KOPT-K1 (cell line): ENCODE measurements around the gene RPS6KA4.
"Not testable (repeated sequence)": the region's sequence is repeated elsewhere in the genome, so short reads cannot be mapped to it uniquely, and the experiment has no call there.

Source experiments
- H3K27ac ChIP-seq: fragments of 200-600 bp; sonication (generic); 2 replicates; pipeline ENCODE4 v1.5.1; 2016; ENCODE audit warnings: antibody characterized with exemption, mild to moderate bottlenecking, low read depth, low read length; ENCODE audit not compliant: poor library complexity, severe bottlenecking
- H3K36me3 ChIP-seq: fragments of 200-600 bp; sonication (generic); 2 replicates; pipeline ENCODE4 v1.5.1; 2017; ENCODE audit warnings: antibody characterized with exemption, mild to moderate bottlenecking, low read length, moderate library complexity; ENCODE audit not compliant: insufficient read depth
- H3K9me3 ChIP-seq: fragments of 200-600 bp; sonication (generic); 2 replicates; pipeline ENCODE4 v1.5.1; 2017; ENCODE audit warnings: antibody characterized with exemption, low read length, mild to moderate bottlenecking; ENCODE audit not compliant: insufficient read depth, poor library complexity, severe bottlenecking

Gene RPS6KA4

DNA sequence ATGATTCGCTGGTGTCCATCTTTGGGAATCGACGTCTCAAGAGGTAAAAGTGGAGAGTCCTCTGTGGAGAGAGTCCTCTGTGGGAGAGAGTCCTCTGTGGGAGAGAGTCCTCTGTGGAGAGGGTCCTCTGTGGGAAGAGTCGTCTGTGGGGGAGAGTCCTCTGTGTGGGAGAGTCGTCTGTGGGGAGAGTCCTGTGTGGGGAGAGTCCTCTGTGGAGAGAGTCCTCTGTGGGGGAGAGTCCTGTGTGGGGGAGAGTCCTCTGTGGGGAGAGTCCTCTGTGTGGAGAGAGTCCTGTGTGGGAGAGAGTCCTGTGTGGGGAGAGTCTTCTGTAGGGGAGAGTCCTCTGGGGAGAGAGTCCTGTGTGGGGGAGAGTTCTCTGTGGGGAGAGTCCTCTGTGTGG, 37.9 kb upstream of the RPS6KA4 start:
- Histone ChIP-seq H3K36me3 (peaks cover 23% of the 10 kb centered on the region; the same call in 1 of the 2 replicates), H3K27ac (peak overlapping the region; percentile 21), H3K9me3 (no peaks in the 10 kb centered on the region)

DNA sequence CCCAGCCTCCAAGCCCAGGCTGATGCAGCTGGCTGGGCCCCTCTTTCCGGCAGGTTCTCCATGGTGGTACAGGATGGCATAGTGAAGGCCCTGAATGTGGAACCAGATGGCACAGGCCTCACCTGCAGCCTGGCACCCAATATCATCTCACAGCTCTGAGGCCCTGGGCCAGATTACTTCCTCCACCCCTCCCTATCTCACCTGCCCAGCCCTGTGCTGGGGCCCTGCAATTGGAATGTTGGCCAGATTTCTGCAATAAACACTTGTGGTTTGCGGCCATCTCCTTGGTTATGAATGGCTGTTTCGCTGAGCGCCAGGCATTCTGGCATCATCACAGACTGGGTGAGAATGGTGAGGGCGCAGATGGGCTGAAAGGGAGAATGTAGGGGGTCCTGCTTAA, 37.4 kb upstream of the RPS6KA4 start:
- Histone ChIP-seq H3K36me3 (peaks cover 20% of the 10 kb centered on the region; the same call in 1 of the 2 replicates), H3K27ac (peak overlapping the region; percentile 21), H3K9me3 (no peaks in the 10 kb centered on the region)

DNA sequence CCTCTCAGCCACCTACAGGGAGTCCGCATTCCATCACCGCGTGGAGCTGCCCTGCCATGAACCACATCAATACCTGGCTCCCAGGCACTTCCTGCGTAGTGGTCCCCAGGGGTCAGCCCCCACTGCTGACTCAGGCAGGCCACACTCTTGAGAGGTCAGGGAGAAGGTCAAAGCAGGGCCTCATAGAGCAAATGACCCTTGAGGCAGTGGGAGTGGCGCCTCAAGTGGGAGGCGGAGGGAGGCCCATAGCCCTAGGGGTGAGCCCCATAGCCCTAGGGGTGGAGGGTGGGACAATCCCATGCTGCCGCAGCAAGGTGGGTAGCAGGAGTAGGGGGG, 36.1 kb upstream of the RPS6KA4 start:
- H3K27ac ChIP-seq: peak overlapping the region; percentile 79
- H3K36me3 ChIP-seq: peaks cover 20% of the 10 kb centered on the region; the same call in 1 of the 2 replicates
- H3K9me3 ChIP-seq: no peaks in the 10 kb centered on the region

DNA sequence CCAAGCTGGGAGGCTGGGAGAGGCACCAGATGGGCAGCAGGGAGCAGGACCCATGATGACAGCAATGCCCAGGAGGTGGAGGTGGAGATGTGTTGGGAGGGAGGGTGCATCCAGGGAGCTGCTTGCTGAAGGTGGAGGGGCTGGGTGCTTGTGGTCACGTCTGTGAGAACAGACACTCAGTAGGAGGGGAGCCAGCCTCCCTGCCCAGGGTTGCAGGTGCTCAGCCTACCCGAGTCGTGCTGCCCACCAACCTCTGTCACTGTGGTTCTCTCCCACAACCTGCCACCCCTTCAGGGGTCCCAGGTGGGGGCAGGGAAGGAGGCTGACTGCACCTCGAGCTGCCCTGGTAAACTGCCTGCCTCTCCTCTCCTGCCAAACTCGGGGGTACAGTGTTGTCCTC, 35.6 kb upstream of the RPS6KA4 start:
- H3K9me3 ChIP-seq: no peaks in the 10 kb centered on the region

DNA sequence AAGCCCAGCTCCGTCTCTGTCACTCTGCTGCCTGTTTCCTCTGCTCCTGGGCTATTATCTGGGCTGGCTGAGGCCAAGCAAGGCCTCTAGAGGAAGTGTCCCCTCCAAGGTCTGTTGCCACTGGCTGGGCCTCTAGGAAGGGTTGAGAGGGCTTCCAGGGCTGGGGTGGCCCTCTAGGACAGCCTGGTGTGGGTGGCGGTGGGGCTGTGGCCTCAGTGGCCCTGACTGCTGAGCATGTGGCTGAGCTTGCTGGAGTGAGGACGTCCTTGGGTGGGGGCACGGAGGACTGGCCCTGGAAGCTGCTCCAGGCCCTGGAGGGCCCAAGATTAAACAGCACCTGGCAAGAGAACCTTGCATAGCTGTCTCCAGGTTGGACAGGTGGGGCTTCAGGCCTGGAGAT, 35.0 kb upstream of the RPS6KA4 start:
- H3K9me3 ChIP-seq: not testable (repeated sequence)
- H3K27ac ChIP-seq: peak overlapping the region; percentile 79

More for the DNA sequence above, 35.6 kb upstream of the RPS6KA4 start:
- Histone ChIP-seq H3K27ac (peak overlapping the region; percentile 79), H3K36me3 (peaks cover 20% of the 10 kb centered on the region; the same call in 1 of the 2 replicates)

DNA sequence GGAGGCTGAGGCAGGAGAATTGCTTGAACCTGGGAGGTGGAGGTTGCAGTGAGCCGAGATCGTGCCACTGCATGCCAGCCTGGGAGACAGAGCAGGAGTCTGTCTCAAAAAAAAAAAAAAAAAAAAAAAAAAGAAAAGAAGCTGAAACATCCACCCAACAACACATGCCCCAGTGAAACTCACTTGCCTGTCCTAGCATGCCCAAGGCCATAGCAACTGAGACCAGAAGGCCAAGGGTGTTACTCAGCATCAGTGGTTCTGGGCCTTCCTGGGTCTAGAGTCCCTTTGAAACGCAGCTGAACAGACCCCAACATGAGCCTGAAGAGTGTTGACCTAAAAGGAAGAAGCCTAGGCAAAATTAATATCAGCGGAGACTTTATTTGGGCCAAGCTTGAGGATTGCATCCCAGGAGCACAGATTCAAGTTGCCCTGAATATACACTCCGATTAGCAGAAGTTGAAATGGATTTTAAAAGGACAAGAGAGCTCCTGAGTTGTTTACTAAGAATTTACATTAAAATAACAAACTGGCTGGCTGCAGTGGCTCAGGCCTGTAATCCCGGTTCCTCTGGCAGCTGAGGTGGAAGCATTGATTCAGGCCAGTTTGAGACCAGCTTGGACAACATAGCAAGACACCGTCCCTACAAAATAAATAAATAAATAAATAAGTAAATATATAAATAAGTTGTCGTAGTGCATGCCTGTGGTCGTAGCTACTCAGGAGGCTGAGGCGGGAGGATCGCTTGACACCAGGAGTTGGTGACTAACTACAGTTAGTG, 34.1 kb upstream of the RPS6KA4 start:
- Histone ChIP-seq H3K9me3 (no peaks in the 10 kb centered on the region), H3K27ac (no peak overlapping the region), H3K36me3 (peaks cover 20% of the 10 kb centered on the region; the same call in 1 of the 2 replicates)

More for the DNA sequence above, 35.0 kb upstream of the RPS6KA4 start:
- peaks cover 20% of the 10 kb centered on the region; the same call in 1 of the 2 replicates for H3K36me3 ChIP-seq

DNA sequence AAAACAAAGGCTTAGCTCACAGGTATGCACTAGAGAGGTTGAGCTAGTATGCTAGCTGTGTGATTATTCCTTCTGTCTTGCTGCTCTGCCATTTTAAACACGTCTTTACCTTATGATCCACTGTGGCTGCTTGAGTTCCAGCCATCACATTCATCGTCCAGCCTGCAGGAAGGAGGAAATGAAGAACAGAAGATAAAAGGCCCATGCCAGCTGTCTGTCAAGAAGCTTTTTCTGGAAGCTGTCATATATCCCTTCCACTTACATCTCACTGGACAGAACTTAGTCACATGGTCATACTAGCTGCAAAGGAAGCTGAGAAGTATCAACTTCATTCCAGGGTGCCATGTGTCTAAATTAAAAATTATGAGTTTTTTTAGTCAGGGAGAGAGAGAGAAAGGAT, 31.6 kb upstream of the RPS6KA4 start:
- peaks cover 3% of the 10 kb centered on the region; the same call in 1 of the 2 replicates for H3K36me3 ChIP-seq
- H3K9me3 ChIP-seq: no peaks in the 10 kb centered on the region
- H3K27ac ChIP-seq: no peak overlapping the region

DNA sequence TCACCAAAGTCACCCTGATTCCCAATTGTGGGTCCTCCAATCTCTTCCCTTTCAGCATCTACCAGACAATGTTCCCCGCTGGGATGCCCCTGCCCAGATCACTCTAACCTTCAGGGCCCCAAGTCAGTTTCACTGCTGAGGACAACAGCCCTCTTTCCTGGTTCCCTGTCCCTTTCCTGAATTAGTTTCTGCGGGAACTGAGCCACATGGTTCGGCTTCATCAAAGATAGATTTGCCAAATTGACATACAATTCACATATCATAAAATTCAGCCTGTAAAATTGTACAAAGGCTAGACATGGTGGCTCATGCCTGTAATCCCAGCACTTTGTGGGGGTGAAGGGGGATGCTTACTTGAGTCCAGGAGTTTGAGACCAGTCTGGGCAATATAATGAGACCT, 31.0 kb upstream of the RPS6KA4 start:
- H3K9me3 ChIP-seq: no peaks in the 10 kb centered on the region
- no peaks in the 10 kb centered on the region for H3K36me3 ChIP-seq
- H3K27ac ChIP-seq: no peak overlapping the region

DNA sequence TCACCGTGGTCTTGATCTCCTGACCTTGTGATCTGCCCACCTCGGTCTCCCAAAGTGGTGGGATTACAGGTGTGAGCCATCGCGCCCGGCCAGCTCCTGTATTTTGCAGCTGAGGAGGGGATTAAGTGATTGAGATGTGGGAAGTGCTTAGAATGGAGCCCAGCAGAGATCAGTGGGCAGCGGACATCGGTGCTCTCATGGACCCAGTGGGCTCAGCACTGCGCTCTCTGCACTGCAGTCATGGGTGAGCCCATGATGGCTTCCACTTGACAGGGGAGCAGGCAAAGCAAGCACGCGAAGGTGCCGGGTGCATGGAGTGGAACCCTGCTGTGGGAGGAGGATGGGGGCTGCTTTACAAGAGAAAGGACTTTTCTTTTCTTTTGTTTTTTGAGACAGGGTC, 28.1 kb upstream of the RPS6KA4 start:
- H3K27ac ChIP-seq: no peak overlapping the region

DNA sequence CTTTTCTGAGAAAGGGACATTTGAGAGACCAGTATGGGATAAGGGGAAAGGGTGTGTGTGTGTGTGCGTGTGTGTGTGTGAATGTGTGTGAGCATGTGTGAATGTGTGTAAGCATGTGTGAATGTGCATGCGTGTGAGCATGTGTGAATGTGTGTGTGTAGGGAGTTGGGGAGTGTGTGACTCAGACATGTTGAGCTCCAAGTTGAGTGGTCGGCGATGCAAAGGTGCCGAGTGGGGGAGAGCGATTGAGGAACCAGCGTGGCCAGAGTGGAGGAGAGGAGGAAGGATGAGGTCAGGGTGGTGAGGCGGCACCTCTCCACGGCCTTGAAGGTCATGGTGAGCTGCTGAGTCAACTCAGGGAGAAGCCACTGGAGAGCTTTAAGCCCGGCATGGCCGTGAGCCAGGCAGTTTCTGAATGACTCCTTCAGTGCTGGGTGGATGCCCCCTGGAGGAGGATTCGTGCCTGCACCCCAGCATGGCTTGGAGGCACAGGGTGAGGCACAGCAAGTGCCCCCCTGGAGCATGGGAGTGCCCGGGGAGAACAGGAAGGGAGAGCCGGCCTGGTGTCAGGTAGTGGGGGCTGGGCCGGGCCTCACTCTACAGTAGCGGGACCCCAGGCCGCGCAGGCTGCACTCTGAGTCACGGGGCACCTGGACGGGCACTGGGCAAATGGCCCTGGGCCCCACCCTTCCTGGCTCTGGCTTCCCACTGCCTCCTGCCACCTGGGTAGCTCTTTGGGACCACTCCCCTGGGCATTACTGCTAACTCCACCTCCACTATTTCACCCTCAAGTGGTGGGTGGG, 27.2 kb upstream of the RPS6KA4 start:
- Histone ChIP-seq H3K27ac (peak overlapping the region; percentile 6), H3K9me3 (no peaks in the 10 kb centered on the region), H3K36me3 (no peaks in the 10 kb centered on the region)

More for the DNA sequence above, 28.1 kb upstream of the RPS6KA4 start:
- H3K36me3 ChIP-seq: no peaks in the 10 kb centered on the region
- H3K9me3 ChIP-seq: no peaks in the 10 kb centered on the region

DNA sequence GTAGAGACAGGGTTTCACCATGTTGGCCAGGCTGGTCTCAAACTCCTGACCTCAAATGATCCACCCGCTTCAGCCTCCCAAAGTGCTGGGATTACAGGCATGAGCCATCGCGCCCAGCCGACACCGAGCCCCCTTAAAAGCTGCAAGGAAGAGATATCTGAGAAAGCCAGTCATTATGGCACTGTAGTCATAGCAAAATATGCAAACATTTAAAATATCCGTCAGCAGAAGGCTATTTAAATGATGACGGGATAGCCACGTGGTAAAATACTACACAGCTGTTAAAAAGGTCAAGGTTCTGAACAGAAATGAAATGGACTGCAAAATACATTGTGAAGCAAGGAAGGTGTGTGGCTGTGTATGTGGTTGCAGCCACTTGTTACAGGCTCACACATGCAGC, 25.4 kb upstream of the RPS6KA4 start:
- Histone ChIP-seq H3K9me3 (no peaks in the 10 kb centered on the region), H3K27ac (no peak overlapping the region), H3K36me3 (peaks cover 7% of the 10 kb centered on the region)

DNA sequence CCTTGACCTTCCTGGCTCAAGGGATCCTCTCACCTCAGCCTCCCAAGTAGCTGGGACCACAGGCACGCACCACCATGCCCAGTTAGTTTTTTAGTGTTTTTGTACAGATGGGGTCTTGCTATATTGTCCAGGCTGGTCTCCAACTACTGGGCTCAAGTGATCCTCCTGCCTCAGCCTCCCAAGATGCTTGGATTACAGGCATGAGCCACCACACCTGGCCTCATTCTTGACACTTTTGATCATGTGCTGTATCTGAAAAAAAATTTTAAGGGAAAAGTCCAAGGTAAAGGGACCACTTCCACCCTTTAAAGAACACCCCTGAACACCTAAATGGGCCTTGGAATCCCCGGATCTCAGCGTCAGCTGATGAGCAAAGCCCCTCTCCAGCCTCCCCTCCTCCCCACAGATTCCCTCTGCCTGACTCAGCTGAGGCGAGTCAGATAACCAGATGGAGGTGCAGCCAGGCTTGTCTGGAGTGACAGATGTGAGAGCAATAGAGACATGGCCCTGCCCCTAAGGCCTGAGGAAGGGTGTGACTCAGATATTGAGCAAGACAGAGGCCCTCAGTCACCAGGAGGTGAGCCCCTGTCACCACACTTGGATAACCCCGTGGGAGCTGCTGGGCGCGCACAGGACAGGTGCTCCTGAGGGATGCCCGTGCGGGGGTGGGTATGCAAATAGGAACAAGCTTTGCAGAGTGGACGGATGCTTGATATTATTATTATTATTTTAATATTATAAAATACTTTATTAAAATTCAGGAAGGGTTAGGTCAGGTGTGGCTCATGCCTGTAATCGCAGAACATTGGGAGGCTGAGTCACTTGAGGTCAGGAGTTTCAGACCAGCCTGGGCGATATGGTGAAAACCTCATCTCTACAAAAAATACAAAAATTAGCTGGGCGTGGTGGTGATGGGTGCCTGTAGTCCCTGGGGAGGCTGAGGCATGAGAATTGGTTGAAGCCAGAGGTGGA, 23.9 kb upstream of the RPS6KA4 start:
- Histone ChIP-seq H3K9me3 (no peaks in the 10 kb centered on the region), H3K36me3 (peaks cover 7% of the 10 kb centered on the region), H3K27ac (no peak overlapping the region)

DNA sequence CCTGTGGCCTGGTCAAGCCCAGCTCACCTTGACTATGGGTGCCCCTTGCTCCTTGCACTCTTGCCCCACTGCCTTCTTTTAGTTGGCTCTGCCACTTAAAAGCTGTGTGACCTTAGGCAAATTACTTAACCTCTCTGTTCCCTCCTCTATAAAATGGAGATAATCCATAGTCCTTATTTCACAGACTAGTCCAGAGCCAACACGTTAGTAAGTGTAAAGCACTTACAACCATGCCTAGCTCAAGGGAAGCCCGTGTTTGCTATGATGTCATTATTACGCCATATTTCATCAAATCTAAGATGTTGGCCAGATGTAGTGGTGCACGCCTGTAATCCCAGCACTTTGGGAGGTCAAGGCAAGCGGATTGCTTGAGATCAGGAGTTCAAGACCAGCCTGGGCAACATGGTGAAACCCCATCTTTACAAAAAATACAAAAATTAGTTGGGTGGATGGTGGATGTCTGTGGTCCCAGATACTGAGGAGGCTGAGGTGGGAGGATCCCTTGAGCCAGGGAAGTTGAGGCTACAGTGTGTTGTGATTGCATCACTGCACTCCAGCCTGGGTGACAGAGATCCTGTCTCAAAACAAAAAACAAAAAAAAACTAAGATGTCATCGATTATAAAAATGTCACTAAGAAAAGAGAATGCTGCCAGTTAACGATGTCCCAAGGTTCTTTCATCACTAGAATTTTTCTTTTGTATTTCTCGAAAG, 21.3 kb upstream of the RPS6KA4 start:
- peaks cover 7% of the 10 kb centered on the region for H3K36me3 ChIP-seq
- H3K9me3 ChIP-seq: no peaks in the 10 kb centered on the region
- H3K27ac ChIP-seq: no peak overlapping the region

DNA sequence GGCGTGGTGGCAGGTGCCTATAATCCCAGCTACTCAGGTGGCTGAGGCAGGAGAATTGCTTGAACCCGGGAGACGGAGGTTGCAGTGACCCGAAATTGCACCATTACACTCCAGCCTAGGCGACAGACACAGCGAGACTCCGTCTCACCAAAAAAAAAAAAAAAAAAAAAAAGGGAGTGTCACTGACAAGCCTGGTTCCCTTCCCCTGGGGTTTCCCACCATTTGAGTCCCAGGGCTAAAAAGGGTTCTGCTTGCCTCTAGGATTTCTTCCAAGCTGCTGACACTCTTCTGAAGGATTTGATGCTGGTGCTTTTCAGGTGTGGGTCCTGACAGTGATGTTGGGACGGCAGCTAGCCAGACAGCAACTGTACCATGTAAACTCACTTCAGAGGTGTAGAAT, 20.2 kb upstream of the RPS6KA4 start:
- Histone ChIP-seq H3K27ac (peak overlapping the region; percentile 81), H3K36me3 (peaks cover 10% of the 10 kb centered on the region), H3K9me3 (no peaks in the 10 kb centered on the region)
